Measurements from ENCODE around the gene TBCD. TPM values are rescaled to one million over a fixed set of nuclear protein-coding genes. Genes with fewer than 3 reads are reported as not detected.

The TBCD gene
- total RNA-seq, 3 donors from 2014 or later, result 63.5 to 76.7 (median 66.1) TPM

DNA sequence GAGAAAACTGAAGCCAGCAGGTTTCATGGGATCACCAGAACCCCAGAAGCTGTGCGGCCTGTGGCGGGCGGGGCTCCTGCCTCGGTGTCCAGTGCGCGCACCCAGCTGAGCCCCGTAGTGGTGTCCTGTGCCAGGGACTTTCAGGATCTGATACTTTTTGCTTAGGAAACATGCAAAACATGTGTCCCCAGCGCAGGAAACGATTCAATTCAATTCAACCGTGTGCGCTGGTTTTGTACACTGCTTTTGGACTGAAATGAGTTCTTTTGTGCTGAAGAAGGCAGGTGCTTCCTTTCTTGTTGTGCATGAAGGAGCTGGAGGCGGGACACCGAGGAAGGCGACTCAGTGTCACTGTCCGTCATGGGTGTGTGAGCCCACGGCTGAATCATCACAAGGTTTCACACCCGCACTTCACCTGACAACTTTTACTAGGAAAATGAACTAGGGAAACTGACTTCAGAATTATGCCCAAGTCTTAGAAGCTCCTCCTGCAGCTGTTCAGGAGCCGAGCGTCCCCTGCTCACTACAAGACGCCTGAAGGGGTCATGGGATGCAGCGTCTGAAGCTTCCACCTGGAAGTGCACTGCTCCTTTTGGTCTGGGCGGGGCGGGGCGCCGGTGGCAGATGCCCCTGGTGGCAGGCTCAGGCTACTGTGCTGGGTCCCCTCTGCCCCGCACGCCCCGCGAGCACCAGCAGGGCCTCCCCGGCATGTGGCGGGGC is 119.4 kb downstream of the TBCD start:
- no peaks in the 10 kb centered on the region for H3K27me3 Mint-ChIP-seq (ENCODE audit: low read depth)
- peaks cover 11% of the 10 kb centered on the region for H3K36me3 Mint-ChIP-seq (ENCODE audit: insufficient read depth)
- H3K4me3 Mint-ChIP-seq, result no peak overlapping the region
- H3K4me1 Mint-ChIP-seq (ENCODE audit: low read depth), result peaks cover 31% of the 10 kb centered on the region
- ATAC-seq, result peak; percentile 63 to 74
- no peaks in the 10 kb centered on the region for H3K9me3 Mint-ChIP-seq
- no peak for DNase-seq

DNA sequence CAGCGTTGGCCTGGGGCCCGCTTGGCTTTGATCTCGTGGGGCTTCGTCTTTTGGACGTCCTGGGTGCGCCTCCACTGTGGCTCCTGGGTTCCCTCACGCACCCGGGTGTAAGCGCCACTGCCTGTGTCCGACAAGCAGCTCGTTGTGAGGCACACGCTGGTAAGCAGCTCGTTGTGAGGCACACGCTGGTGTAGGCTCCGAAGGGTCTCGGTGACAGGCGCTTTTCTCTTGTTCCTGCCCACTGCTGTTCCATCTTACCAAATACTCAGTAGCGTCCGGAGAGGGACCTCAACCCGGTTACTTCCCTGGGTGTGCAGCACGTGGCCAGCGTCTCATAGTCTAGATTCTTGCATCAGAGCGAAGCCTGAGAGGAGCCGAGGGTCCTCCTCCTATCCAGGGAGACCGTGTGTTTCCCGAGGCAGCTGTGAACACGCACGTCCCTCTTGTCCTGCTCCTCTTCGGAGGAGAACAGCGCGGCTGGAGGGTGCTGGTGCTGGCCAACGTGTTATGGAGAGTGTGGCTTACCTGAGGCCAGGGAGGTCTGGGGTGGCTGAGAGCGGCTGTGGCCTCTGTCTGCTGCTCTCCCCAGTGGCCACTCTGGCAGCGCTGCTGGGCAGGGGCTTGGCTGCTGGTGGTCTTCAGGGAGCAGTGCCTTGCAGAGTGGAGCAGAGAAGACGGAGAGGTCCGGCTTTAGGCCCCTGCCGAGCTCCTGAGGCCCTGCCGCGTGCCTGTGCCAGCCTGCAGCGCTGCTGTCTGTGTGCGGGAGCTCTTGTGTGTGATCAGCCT is 120.1 kb downstream of the TBCD start:
- ATAC-seq (no peak), DNase-seq (no peak)
- Mint-ChIP-seq H3K27me3 (ENCODE audit: low read depth) (no peaks in the 10 kb centered on the region), H3K36me3 (ENCODE audit: insufficient read depth) (peaks cover 11% of the 10 kb centered on the region), H3K4me1 (ENCODE audit: low read depth) (peaks cover 34% of the 10 kb centered on the region), H3K4me3 (no peak overlapping the region), H3K9me3 (no peaks in the 10 kb centered on the region)

DNA sequence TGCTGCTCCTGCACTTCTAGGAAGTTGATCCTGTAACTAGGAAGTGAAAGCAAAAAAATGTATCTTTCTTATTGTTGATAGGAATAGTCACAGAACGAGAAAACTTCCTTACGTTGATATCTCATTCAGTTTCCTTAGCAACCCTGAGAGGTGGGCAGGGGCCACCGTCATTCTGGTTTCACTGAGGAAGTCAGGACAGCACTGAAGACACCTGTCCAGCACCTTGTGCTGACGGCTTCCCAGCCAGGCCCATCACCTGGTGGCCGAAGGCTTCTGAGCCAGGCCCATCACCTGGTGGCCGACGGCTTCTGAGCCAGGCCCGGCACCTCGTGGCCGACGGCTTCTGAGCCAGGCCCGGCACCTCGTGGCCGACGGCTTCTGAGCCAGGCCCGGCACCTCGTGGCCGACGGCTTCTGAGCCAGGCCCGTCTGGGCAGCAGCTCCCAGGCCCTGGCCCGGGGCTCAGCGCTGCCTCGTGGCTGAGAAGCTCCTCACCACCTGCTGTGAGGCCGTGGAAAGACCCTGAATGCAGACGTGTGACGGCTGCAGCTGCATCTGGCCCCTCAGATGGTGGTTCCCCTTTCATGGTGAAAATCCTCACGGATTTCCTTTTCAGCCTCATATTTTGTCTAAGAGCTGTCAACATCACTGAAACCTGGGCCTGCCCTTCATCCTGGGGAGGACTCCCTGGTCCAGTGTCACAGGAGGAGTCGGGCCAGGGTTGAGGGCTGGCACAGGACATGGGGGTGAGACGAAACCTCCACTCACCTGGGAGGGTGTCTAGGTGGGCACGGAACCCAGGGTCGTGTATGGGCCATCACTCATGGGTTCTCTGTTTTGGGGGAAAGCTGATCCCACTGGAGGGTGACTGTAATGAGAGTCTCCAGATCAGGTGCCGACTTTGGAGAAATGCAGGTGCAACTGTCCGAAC is 121.0 kb downstream of the TBCD start:
- no peak for DNase-seq
- no peak for ATAC-seq
- peaks cover 11% of the 10 kb centered on the region for H3K36me3 Mint-ChIP-seq (ENCODE audit: insufficient read depth)
- H3K4me1 Mint-ChIP-seq (ENCODE audit: low read depth), result peaks cover 33% of the 10 kb centered on the region
- no peaks in the 10 kb centered on the region for H3K27me3 Mint-ChIP-seq (ENCODE audit: low read depth)
- H3K9me3 Mint-ChIP-seq, result no peaks in the 10 kb centered on the region
- H3K4me3 Mint-ChIP-seq, result no peak overlapping the region

DNA sequence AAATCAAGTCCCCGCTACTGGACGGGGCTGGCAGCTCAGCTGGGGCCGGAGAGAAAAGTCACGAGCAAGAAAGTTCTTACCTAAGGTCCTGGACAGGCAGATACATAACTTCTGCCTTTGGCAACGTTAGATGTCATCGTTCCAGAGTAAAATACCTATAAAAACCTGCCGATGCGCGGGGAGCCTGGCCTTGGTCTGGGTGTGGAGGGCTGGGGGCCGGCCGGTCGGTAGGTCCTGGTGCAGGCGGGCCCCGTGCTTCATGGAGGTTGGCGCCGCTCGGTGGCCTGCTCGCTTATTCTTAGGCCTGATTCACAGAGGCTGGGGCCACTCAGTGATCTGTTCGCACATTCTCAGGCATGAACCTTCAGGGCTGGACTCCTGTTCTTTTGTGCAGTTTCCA is 121.7 kb downstream of the TBCD start:
- Mint-ChIP-seq H3K4me3 (no peak overlapping the region), H3K36me3 (ENCODE audit: insufficient read depth) (peaks cover 11% of the 10 kb centered on the region), H3K27me3 (ENCODE audit: low read depth) (no peaks in the 10 kb centered on the region), H3K9me3 (no peaks in the 10 kb centered on the region), H3K4me1 (ENCODE audit: low read depth) (peaks cover 35% of the 10 kb centered on the region)
- ATAC-seq (no peak), DNase-seq (no peak)

DNA sequence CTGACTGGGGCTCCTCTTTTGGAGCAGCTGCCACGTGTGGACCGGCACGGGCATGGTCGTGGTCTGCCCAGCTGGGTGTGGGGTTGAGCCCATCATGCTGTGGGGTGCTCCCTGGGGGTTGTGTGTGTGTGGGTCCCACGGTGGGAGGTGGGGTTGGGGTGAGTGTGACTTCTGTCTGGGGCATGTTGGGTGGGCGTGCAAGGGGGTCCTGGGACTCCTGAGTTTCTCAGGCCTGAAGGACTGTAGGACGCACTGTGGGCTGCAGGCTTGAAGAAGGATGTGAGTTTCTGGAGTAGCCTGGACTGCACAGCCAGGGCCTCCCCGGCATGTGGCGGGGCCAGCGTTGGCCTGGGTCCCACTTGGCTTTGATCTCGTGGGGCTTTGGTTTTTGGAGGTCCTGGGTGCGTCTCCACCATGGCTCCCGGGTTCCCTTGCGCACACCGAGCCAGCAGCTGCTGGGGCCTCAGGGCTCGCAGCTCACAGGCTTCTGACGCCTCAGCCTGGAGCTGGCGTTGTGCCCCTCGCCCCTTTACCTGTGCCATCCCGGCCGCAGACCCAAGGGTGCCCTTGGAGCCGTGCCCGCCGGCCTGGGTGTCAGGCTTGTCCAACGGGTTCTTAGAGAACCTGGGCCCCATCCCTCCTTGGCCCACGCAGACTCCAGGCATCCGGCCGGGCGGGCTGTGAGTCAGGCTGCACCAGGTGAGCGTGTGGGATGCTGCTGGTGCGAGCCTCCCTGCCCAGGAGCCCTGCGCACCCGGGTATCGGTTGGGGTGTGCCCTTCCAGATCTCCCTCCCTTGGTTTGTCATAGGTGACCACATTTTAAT is 122.4 kb downstream of the TBCD start:
- Mint-ChIP-seq H3K4me1 (ENCODE audit: low read depth) (peaks cover 39% of the 10 kb centered on the region), H3K4me3 (no peak overlapping the region), H3K27me3 (ENCODE audit: low read depth) (no peaks in the 10 kb centered on the region), H3K36me3 (ENCODE audit: insufficient read depth) (peaks cover 13% of the 10 kb centered on the region), H3K9me3 (no peaks in the 10 kb centered on the region)
- no peak for ATAC-seq
- DNase-seq, result no peak

DNA sequence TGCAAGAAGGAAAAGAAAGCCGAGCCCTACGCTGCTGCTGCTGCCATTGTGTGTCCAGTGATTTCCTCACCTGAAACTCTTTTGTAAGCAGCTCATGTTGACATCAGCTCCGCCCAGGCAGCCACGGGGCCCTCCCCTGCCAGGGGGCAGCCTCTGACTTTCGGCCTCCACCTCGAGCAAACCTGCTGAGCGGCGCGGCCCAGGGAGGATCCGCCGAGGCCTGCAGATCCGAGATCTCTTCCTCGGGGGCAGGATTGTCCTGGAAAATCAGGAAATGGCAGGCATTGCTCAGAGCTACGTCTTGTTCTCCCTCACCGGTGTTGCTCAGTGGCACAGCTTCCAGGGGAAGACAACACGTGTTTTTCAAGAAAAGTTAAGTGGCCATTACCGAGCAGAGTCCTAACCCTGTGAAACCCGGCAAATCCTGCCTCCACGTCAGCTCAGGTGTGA is 123.6 kb downstream of the TBCD start:
- peaks cover 44% of the 10 kb centered on the region for H3K4me1 Mint-ChIP-seq (ENCODE audit: low read depth)
- DNase-seq (no peak), ATAC-seq (no peak)
- H3K9me3 Mint-ChIP-seq, result no peaks in the 10 kb centered on the region
- H3K4me3 Mint-ChIP-seq, result no peak overlapping the region
- no peaks in the 10 kb centered on the region for H3K27me3 Mint-ChIP-seq (ENCODE audit: low read depth)
- H3K36me3 Mint-ChIP-seq (ENCODE audit: insufficient read depth), result peaks cover 18% of the 10 kb centered on the region

DNA sequence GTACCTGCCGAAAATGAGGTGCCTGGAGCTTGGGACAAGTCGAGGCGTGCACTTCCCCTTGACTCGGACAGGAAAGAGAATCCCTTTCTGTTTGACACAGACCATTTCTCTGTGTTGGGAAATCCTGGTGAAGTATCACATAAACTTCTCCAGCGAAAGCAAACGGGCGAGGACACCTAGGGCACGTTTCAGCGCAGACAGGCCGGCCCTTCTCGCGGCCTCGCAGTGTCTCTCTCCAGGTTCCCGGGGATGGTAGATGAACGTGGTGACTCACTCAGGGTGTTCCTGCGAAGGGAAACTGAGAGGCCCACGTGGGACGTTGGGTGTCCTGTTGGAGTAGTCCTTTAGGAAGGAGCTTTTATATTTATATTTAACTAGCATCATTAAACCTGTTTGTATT is 124.3 kb downstream of the TBCD start:
- Mint-ChIP-seq H3K27me3 (ENCODE audit: low read depth) (no peaks in the 10 kb centered on the region), H3K4me3 (no peak overlapping the region), H3K4me1 (ENCODE audit: low read depth) (peaks cover 44% of the 10 kb centered on the region), H3K9me3 (no peaks in the 10 kb centered on the region), H3K36me3 (ENCODE audit: insufficient read depth) (peaks cover 14% of the 10 kb centered on the region)
- DNase-seq (no peak), ATAC-seq (no peak)

DNA sequence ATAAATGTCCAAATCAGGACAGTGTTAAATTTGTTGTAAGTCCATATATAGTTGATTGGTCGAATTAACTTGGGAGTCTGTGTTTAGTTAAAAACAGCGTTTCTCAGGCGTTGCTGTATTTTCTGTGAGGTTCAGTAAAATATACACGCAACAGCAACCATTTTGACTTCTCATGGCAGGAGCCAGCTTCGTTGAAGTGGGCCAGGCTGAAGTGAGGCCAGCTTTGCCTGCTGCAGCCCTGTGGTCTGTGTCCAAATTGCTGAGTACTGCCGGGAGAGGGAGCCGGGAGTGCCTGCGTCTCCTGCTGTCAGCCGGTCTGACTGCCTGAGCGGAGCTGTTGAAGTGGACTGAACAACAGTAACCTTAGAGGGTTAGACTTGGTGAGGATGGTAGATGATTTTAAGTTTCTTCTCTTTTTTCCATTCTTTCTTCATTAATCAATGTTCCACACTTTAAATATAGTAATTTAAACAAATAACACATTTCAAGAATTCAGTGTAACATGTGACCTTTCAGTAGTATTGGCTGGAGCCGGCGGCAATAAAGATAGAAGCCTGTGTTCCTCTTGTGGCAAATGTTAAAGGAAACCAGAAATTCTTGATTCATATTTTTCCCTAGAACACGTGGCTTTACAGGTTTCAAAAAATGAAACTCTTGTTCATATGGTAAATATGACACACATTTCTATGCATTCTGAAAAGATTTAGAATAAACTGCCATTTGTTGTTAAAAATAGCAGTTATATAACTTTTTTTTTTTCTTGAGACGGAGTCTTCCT is 124.9 kb downstream of the TBCD start:
- Mint-ChIP-seq H3K27me3 (ENCODE audit: low read depth) (no peaks in the 10 kb centered on the region), H3K9me3 (no peaks in the 10 kb centered on the region), H3K4me1 (ENCODE audit: low read depth) (peaks cover 48% of the 10 kb centered on the region), H3K4me3 (no peak overlapping the region), H3K36me3 (ENCODE audit: insufficient read depth) (peaks cover 14% of the 10 kb centered on the region)
- DNase-seq (no peak), ATAC-seq (peak; percentile 34 to 54)

DNA sequence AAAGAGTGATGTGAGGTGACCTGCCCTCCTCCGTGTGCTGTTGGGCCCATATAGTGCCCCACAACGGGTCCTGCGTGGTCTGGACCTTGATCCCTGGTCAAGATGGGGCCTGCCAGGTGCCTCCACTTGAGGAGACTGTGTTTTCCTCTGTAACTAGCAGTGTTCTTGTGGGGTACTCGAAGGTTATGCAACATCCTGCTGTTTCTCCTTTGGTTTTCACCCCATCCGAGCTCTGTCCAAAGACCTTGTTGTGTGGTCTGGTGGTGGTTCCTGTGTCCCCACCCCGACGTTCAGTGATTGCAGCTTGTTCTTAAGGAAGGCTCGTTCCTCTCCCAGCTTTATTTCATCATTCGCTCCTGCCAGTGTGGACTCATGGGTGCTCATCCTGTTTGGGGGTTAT is 126.7 kb downstream of the TBCD start:
- H3K9me3 Mint-ChIP-seq, result no peaks in the 10 kb centered on the region
- H3K4me3 Mint-ChIP-seq, result no peak overlapping the region
- peaks cover 14% of the 10 kb centered on the region for H3K36me3 Mint-ChIP-seq (ENCODE audit: insufficient read depth)
- no peaks in the 10 kb centered on the region for H3K27me3 Mint-ChIP-seq (ENCODE audit: low read depth)
- DNase-seq (no peak), ATAC-seq (no peak)
- H3K4me1 Mint-ChIP-seq (ENCODE audit: low read depth), result peaks cover 62% of the 10 kb centered on the region

DNA sequence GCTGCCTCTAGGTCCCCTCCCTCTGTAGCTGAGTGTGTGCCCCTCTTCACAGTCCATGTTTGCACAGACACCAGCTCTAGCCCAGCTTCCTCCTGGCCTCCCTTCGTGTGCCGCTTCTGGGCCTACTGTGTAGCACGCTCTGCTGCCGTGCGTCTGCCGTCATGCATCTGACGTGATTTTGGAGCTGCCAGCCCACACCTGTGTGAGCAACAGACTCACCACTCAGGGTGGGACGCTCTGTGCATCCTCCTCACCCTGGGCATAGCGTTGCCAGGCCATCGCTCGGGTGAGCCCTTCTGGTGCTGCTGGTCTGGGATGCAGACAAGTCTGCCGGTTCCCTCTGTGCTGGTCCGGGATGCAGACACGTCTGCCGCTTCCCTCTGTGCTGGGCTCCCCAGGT is 127.4 kb downstream of the TBCD start:
- no peaks in the 10 kb centered on the region for H3K9me3 Mint-ChIP-seq
- DNase-seq, result no peak
- peaks cover 67% of the 10 kb centered on the region for H3K4me1 Mint-ChIP-seq (ENCODE audit: low read depth)
- H3K27me3 Mint-ChIP-seq (ENCODE audit: low read depth), result no peaks in the 10 kb centered on the region
- no peak overlapping the region for H3K4me3 Mint-ChIP-seq
- ATAC-seq, result no peak
- peaks cover 14% of the 10 kb centered on the region for H3K36me3 Mint-ChIP-seq (ENCODE audit: insufficient read depth)

DNA sequence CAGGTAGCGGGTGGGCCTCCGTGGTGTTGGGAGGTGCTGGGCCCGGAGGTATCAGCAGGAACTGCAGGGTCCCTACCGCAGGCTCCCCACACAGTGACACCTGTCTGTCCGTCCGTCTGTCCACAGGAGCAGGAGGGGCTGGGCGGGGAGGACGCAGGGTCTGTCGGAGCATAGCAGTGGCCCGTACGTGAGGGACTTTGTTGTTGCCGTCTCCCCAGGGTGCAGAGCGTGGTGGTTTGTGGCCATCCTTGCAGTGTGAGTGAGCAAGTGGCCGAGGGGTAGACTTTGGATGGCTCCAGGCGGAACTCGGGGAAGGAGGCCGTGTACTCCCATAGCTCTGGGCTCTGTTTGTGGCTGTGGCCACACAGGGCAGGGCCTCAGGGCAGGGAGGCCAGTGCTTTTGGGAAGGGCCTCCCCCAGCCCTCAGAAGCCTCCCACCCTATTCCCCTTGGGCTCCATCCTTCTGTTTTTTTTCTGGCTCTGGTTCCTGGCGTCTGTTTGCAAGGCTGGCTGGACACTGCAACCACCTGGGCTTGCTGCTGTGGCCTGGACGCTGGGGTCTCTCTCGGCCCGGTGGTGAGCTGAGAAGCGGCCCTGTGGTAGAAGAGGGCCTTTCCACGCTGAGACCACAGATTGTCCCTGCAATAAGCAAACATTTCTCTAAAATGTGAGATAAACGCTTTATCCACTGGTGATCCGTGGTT is 128.9 kb downstream of the TBCD start:
- H3K4me3 Mint-ChIP-seq, result no peak overlapping the region
- DNase-seq (no peak), ATAC-seq (no peak)
- no peaks in the 10 kb centered on the region for H3K9me3 Mint-ChIP-seq
- H3K4me1 Mint-ChIP-seq (ENCODE audit: low read depth), result peaks cover 81% of the 10 kb centered on the region
- H3K36me3 Mint-ChIP-seq (ENCODE audit: insufficient read depth), result peaks cover 11% of the 10 kb centered on the region
- no peaks in the 10 kb centered on the region for H3K27me3 Mint-ChIP-seq (ENCODE audit: low read depth)

DNA sequence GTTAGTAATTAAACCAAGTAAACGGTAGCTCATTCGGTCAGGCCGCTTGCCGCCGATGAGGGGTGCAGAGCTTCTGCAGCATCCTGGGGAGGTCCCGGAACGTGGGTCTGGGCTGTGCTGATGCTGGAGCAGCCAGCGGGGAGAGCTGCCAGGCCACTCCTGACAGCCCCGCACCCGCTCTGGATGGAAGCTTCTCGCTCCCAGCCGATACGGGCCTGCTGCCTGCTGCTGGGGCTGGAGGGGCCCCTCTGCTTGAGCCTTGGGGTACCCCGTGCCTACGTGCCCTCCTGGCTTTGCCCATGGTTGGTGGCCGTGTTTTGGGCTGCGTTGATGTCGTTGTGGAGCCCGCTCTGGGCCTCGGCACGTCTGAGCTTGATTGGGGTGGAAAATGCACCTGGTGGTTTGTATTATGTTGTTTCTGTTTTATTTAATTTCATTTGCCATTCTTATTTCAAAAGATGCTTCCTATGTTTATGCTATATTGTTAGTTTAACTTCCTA is 129.5 kb downstream of the TBCD start:
- Mint-ChIP-seq H3K4me1 (ENCODE audit: low read depth) (peaks cover 87% of the 10 kb centered on the region), H3K36me3 (ENCODE audit: insufficient read depth) (peaks cover 11% of the 10 kb centered on the region), H3K9me3 (no peaks in the 10 kb centered on the region), H3K27me3 (ENCODE audit: low read depth) (no peaks in the 10 kb centered on the region), H3K4me3 (no peak overlapping the region)
- DNase-seq, result no peak
- ATAC-seq, result no peak

All from activated T-cell treated with anti-CD3 and anti-CD28 coated beads, Interleukin-2, amount 50 U/mL, for 4 hours (primary cell).